Fibroblast of lung (primary cell): Measurements from ENCODE around the gene LCE1A.

ENCODE experiments used
- EZH2 ChIP-seq: IDR thresholded peaks from 2 replicates; pipeline ENCODE4 v1.5.1; 2012; ENCODE audit warnings: low read length, control low read depth, mild to moderate bottlenecking; ENCODE audit errors: missing control alignments
- TF ChIP-seq, protein P1 (sequence below), 2 donors: IDR thresholded peaks in 1 of 2; conservative IDR thresholded peaks in 1 of 2; 1 replicate in 1 of 2; 2 replicates in 1 of 2; pipeline ENCODE4 v1.5.1; 2011 to 2012; ENCODE audit warnings: low read length in 2 of 2, control low read depth in 1 of 2, inconsistent platforms in 1 of 2, low read depth in 1 of 2, mild to moderate bottlenecking in 1 of 2

DNA sequence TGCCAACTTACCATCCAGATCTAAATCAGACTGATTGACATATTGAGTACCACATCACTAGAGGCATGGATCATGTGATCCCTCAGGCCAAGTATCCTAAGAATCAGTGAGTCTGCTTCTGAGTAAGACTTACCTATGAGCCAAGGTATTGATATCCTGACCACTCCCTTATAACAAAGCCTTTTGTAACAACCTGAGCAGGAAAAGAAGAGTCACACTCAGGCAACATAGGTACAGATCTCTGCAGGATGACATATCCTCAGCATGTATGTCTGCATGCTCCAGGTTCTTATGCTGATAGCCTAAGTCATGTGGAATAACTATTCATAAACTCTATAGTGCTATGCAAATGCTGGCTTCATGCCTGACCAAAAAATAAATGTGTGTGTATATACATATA is 2.3 kb upstream of the LCE1A start:
- TF ChIP-seq EZH2, result no peak
- TF ChIP-seq, protein P1, sequence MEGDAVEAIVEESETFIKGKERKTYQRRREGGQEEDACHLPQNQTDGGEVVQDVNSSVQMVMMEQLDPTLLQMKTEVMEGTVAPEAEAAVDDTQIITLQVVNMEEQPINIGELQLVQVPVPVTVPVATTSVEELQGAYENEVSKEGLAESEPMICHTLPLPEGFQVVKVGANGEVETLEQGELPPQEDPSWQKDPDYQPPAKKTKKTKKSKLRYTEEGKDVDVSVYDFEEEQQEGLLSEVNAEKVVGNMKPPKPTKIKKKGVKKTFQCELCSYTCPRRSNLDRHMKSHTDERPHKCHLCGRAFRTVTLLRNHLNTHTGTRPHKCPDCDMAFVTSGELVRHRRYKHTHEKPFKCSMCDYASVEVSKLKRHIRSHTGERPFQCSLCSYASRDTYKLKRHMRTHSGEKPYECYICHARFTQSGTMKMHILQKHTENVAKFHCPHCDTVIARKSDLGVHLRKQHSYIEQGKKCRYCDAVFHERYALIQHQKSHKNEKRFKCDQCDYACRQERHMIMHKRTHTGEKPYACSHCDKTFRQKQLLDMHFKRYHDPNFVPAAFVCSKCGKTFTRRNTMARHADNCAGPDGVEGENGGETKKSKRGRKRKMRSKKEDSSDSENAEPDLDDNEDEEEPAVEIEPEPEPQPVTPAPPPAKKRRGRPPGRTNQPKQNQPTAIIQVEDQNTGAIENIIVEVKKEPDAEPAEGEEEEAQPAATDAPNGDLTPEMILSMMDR (conservative IDR thresholded peaks at IDR 0.05 in 1 of 2, IDR thresholded peaks at IDR 0.05 in 1 of 2; ENCODE audit: low read depth in 1 of 2, low read length in 2 of 2), result no peak
